Activated naive CD4-positive, alpha-beta T cell treated with anti-CD3 and anti-CD28 coated beads, Interleukin-2, amount 10 ng/mL, durations not matched to agents 7 days and 5 days (primary cell): Measurements from ENCODE around the gene GRIN1.

Experiments used
- CTCF ChIA-PET: fragments of 350-600 bp; sonication (Branson Sonifier 250); formaldehyde crosslinking; loops from one replicate; lab custom pipeline; 2021; ENCODE audit warnings: antibody characterized with exemption; lab: Charles Lee
- DNase-seq: peaks from one replicate; pipeline ENCODE4 v3.0.0-alpha.2; 2020
- H3K27ac Mint-ChIP-seq: one replicate; pipeline ENCODE4 v1.8.0; 2021; ENCODE audit warnings: mild to moderate bottlenecking, moderate library complexity, mixed read lengths
- H3K27me3 Mint-ChIP-seq: one replicate; pipeline ENCODE4 v1.8.0; 2021; ENCODE audit warnings: mild to moderate bottlenecking, mixed read lengths
- H3K36me3 Mint-ChIP-seq: one replicate; pipeline ENCODE4 v1.8.0; 2021; ENCODE audit warnings: mixed read lengths
- H3K4me1 Mint-ChIP-seq: one replicate; pipeline ENCODE4 v1.8.0; 2021; ENCODE audit warnings: mixed read lengths
- H3K4me3 Mint-ChIP-seq: one replicate; pipeline ENCODE4 v1.8.0; 2021; ENCODE audit warnings: mild to moderate bottlenecking, moderate library complexity, mixed read lengths
- H3K9me3 Mint-ChIP-seq: one replicate; pipeline ENCODE4 v1.8.0; 2021; ENCODE audit warnings: mixed read lengths

Gene GRIN1

GRCh38 chr9:137194909-137195308 lies 56.0 kb downstream of the GRIN1 start:
- peaks cover 7% of the 10 kb centered on the region for H3K36me3 Mint-ChIP-seq
- no peak for DNase-seq
- H3K9me3 Mint-ChIP-seq: no peaks in the 10 kb centered on the region
- H3K4me1 Mint-ChIP-seq: peaks cover 15% of the 10 kb centered on the region
- H3K27ac Mint-ChIP-seq: no peak overlapping the region
- CTCF ChIA-PET: no interaction called here
- peaks cover 11% of the 10 kb centered on the region for H3K27me3 Mint-ChIP-seq
- H3K4me3 Mint-ChIP-seq: no peak overlapping the region

GRCh38 chr9:137195525-137196220 lies 56.7 kb downstream of the GRIN1 start:
- no peak overlapping the region for H3K4me3 Mint-ChIP-seq
- peaks cover 11% of the 10 kb centered on the region for H3K27me3 Mint-ChIP-seq
- no peaks in the 10 kb centered on the region for H3K9me3 Mint-ChIP-seq
- peaks cover 5% of the 10 kb centered on the region for H3K36me3 Mint-ChIP-seq
- CTCF ChIA-PET: no interaction called here
- no peak for DNase-seq
- H3K27ac Mint-ChIP-seq: no peak overlapping the region
- H3K4me1 Mint-ChIP-seq: peaks cover 12% of the 10 kb centered on the region

DNA sequence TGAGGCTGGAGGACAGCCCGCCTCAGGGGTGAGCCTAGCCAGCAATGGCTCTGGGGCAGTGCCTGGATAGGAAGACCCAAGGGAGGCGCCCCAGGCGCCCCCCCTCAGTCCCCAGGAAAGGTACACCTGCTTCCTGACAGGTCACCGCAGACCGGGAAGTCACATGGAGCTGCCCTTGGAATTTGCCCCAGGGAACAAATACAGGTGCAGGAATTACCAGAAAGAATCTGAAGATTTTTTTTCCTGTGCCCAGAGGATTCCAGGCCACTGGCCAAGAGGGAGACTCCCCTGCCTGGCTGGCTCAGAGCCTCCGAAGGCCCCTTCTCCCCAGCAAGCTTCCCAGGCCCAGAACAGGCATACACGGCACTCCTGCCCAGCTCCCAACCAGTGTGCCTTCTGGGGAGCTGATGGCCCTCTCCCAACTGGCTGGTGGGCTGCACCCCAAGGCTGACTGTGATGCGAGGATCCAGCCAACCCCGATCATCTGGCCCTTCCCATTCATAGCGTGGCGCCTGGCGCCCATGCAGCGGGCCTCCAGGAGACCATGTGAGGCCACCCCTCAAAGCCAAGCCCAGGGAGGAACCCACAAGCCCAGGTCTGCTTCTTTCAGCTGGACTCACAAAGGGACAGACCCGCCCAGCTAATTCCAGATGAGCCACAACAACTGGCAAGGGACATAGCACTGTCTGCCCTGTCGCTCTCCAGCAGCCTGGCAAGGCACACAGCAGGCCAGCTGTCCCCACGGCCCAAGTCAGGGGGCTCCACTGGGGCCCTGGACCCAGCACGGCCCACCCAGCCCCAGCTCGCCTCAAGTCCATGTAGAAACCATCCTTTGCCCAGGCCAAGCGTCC lies 59.3 kb downstream of the GRIN1 start:
- CTCF ChIA-PET: interaction anchor here (1.5 kb wide), 1 partner anchor 9 kb away, joined by 4 read pairs; no protein-coding TSS in a partner anchor
- H3K27me3 Mint-ChIP-seq: peaks cover 11% of the 10 kb centered on the region
- H3K36me3 Mint-ChIP-seq: peaks cover 3% of the 10 kb centered on the region
- H3K9me3 Mint-ChIP-seq: no peaks in the 10 kb centered on the region
- H3K27ac Mint-ChIP-seq: no peak overlapping the region
- peaks cover 24% of the 10 kb centered on the region for H3K4me1 Mint-ChIP-seq
- no peak for DNase-seq
- peak overlapping the region; percentile 41 for H3K4me3 Mint-ChIP-seq

- DNase-seq: no peak
- Mint-ChIP-seq H3K36me3 (peaks cover 3% of the 10 kb centered on the region), H3K4me1 (peaks cover 29% of the 10 kb centered on the region), H3K9me3 (no peaks in the 10 kb centered on the region), H3K27ac (no peak overlapping the region), H3K4me3 (peak overlapping the region; percentile 41), H3K27me3 (peaks cover 11% of the 10 kb centered on the region)
- CTCF ChIA-PET: interaction anchor here (1.5 kb wide), 1 partner anchor 10 kb away, joined by 4 read pairs; no protein-coding TSS in a partner anchor
Measured at GRCh38 chr9:137198902-137199283, 59.9 kb downstream of the GRIN1 start.

DNA sequence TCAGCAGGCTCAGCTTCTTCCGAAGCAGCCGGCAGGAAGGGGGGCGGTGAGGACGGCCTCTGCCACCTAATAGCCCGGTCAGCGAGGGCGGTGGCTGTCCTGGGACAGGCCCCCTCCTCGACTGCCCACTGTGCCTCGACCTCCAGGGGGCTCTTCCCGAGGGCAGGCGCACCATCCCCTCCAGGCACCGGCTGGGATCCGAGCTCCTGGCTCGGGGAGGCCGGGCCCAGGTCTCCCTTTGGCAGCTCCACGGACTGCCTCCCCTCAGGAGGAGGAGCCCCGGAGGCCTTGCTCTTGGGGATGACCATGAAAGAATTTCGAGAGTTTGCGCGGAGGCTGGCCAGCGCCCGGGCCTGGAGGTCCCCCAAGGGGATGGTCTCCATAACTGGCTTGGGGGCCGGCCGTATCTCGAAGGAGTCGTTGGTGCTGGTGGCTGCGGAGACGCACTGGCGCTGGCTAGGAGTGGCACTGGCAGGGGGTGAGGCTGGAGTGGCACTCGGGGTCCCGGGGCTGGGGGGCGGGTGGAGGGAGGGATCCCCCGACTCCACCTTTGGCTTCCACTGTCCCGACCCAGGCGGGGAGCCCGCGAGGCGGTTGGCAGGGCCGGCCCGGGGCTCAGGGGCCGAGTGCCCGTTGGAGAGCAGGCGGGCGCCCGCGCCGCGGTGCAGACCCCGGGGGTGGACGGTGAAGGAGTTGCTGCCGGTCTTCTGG lies 60.6 kb downstream of the GRIN1 start:
- Mint-ChIP-seq H3K4me3 (peak overlapping the region; percentile 77), H3K27ac (peak overlapping the region; percentile 60), H3K9me3 (no peaks in the 10 kb centered on the region), H3K4me1 (peaks cover 35% of the 10 kb centered on the region), H3K36me3 (peaks cover 3% of the 10 kb centered on the region), H3K27me3 (peaks cover 11% of the 10 kb centered on the region)
- DNase-seq: peak; percentile 34
- CTCF ChIA-PET: interaction anchor here (1.5 kb wide), 1 partner anchor 11 kb away, joined by 4 read pairs; no protein-coding TSS in a partner anchor

DNA sequence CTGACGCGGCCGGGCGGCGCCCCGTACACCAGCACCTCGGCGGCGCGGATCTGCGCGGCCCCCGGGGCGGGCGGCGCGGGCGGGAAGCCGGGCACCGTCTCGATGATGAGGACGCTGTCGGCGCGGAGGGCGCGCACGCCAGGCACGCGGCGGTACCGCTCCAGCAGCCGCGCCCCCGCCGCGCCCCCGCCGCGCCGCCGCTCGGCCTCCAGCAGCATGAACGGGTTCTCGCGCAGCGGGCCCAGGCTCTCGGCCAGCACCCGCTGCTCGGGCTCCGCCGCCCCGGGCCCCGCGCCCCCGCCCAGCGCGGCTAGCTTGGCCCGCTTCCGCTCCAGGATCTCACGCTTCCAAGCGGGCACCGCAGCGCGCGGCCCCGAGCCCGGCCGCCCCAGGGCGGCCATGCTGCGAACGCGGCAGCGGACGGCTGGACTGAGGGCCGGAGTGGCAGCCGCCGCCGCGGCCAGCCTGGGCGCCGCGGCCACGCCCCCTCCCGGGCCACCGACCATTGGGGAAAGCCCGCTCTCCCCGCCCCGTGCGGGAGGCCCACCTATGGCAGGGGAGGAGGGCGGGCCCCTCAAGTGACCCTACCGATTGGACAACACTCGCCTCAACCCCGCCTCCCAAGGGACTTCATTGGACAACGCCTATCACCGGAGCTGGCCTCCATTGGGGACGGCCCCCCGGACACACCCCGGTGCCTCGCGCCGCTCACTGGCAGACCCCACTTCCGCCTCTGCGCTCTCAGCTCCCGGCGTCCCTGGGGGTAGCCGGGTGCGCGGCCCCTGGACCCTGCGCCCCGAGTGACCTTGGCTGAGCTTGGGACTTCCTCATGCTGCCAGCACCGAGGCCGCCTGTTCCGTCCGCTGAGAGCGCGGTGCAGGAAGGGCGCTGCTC lies 61.6 kb downstream of the GRIN1 start, which contains the start of gene TPRN:
Gene TPRN, minus strand, starts transcription at position 431 of the 894 bp plus-strand sequence. Its CDS starts 30 bp downstream, at position 401.
- no peaks in the 10 kb centered on the region for H3K9me3 Mint-ChIP-seq
- peak within 1 kb of the TSS; percentile 81 for H3K27ac Mint-ChIP-seq
- H3K27me3 Mint-ChIP-seq: peaks cover 11% of the 10 kb centered on the region
- peaks cover 39% of the 10 kb centered on the region for H3K4me1 Mint-ChIP-seq
- DNase-seq: peak; percentile 99
- CTCF ChIA-PET: interaction anchor here (0.5 to 1.5 kb wide), 5 partner anchors 11 to 594 kb away, joined by 3 to 5 read pairs (median 3); no protein-coding TSS in a partner anchor
- peak within 1 kb of the TSS; percentile 80 for H3K4me3 Mint-ChIP-seq
- peaks cover 3% of the 10 kb centered on the region for H3K36me3 Mint-ChIP-seq

DNA sequence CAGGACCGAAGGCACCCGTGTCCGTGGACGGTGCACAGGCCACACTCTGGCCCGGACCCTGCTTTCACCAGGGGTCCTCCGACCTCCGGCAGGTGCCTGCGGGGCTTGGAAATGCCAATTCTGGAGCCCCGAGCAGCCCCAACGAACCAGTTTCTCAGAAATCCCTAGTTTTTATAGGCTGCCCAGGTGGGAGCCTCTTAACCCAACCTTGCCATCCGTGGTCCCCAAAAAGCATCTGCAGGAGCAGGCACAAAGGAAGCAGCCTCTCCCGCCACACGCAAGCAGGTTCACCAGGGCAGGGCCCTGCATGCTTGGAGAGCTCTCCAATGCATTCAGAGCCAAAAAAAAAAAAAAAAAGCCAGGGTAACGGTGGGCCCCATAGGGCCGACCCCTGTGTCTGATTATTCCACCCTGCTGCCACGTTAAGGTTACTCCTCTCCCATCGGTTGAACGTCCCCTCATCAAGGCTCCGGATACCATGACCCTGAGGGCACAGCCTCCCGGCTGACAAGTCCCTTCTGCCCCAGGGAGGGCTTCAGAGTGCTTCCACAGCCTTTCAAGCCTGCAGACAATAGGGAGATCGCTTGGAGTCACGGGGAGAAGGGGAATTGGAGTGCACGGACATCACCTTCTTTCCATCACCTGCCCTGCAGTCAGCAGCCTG lies 62.4 kb downstream of the GRIN1 start:
- H3K4me3 Mint-ChIP-seq: peak overlapping the region; percentile 80
- no peak for DNase-seq
- H3K9me3 Mint-ChIP-seq: no peaks in the 10 kb centered on the region
- peaks cover 3% of the 10 kb centered on the region for H3K36me3 Mint-ChIP-seq
- CTCF ChIA-PET: interaction anchor here (0.5 to 1.5 kb wide), 5 partner anchors 12 to 595 kb away, joined by 3 to 5 read pairs (median 3); no protein-coding TSS in a partner anchor
- H3K27ac Mint-ChIP-seq: peak overlapping the region; percentile 81
- H3K27me3 Mint-ChIP-seq: peaks cover 11% of the 10 kb centered on the region
- H3K4me1 Mint-ChIP-seq: peaks cover 47% of the 10 kb centered on the region

GRCh38 chr9:137202966-137203365 lies 64.0 kb downstream of the GRIN1 start:
- peaks cover 9% of the 10 kb centered on the region for H3K27me3 Mint-ChIP-seq
- H3K9me3 Mint-ChIP-seq: no peaks in the 10 kb centered on the region
- peaks cover 10% of the 10 kb centered on the region for H3K36me3 Mint-ChIP-seq
- peaks cover 61% of the 10 kb centered on the region for H3K4me1 Mint-ChIP-seq
- no peak overlapping the region for H3K4me3 Mint-ChIP-seq
- no peak overlapping the region for H3K27ac Mint-ChIP-seq
- CTCF ChIA-PET: interaction anchor here (1.1 to 1.5 kb wide), 2 partner anchors 24 to 134 kb away, joined by 3 to 4 read pairs; partner anchors contain the start of gene RNF224
- DNase-seq: no peak

GRCh38 chr9:137204731-137205125 lies 65.8 kb downstream of the GRIN1 start:
- H3K4me1 Mint-ChIP-seq: peaks cover 54% of the 10 kb centered on the region

GRCh38 chr9:137205126-137206069 lies 66.4 kb downstream of the GRIN1 start, which contains the start of the genes NDOR1 and TMEM203:
Gene NDOR1 (plus strand): TSS chr9:137205700. CDS start chr9:137205778, 78 bp downstream.
Gene TMEM203 (minus strand): TSS chr9:137205648. CDS start chr9:137205414, 234 bp downstream.
- Mint-ChIP-seq H3K4me1 (peaks cover 54% of the 10 kb centered on the region), H3K4me3 (peak within 1 kb of the TSS; percentile 92), H3K9me3 (no peaks in the 10 kb centered on the region), H3K27ac (peak within 1 kb of the TSS; percentile 92), H3K36me3 (peaks cover 19% of the 10 kb centered on the region), H3K27me3 (no peaks in the 10 kb centered on the region)
- CTCF ChIA-PET: interaction anchor here (1.0 to 1.8 kb wide), 4 partner anchors 8 to 137 kb away, joined by 3 to 4 read pairs (median 4); no protein-coding TSS in a partner anchor
- peak; percentile 96 for DNase-seq

More at GRCh38 chr9:137204731-137205125, 65.8 kb downstream of the GRIN1 start:
- peak overlapping the region; percentile 92 for H3K27ac Mint-ChIP-seq
- peaks cover 16% of the 10 kb centered on the region for H3K36me3 Mint-ChIP-seq
- CTCF ChIA-PET: interaction anchor here (1.0 to 1.8 kb wide), 4 partner anchors 9 to 136 kb away, joined by 3 to 4 read pairs (median 4); no protein-coding TSS in a partner anchor
- peak overlapping the region; percentile 92 for H3K4me3 Mint-ChIP-seq
- H3K27me3 Mint-ChIP-seq: peaks cover under 1% of the 10 kb centered on the region
- H3K9me3 Mint-ChIP-seq: no peaks in the 10 kb centered on the region
- no peak for DNase-seq

DNA sequence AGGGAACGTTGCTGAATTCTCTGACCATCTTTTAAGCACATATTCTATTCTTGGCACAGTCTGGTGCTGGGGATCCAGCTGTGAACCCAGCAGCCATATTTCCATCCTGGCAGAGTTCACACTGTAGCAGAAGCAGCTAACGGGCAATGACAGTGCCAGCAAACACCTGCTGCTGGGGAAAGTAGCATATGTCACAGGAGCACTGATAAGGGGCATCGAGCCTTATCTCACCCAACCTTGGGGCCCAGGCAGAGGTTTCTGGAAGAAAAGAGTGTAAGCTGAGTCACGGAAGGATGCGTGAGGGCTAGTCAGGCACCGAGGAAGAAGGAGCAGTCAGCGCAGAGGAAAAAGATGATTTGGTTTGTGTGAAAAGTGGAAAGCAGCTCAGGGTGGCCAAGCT lies 67.6 kb downstream of the GRIN1 start:
- Mint-ChIP-seq H3K9me3 (no peaks in the 10 kb centered on the region), H3K36me3 (peaks cover 19% of the 10 kb centered on the region), H3K4me1 (peaks cover 46% of the 10 kb centered on the region), H3K27ac (peak overlapping the region; percentile 83), H3K27me3 (no peaks in the 10 kb centered on the region), H3K4me3 (peak overlapping the region; percentile 92)
- CTCF ChIA-PET: interaction anchor here (0.7 kb wide), 1 partner anchor 30 kb away, joined by 5 read pairs; no protein-coding TSS in a partner anchor
- no peak for DNase-seq
